Measurements from ENCODE around the gene RCL1.

The RCL1 gene

DNA sequence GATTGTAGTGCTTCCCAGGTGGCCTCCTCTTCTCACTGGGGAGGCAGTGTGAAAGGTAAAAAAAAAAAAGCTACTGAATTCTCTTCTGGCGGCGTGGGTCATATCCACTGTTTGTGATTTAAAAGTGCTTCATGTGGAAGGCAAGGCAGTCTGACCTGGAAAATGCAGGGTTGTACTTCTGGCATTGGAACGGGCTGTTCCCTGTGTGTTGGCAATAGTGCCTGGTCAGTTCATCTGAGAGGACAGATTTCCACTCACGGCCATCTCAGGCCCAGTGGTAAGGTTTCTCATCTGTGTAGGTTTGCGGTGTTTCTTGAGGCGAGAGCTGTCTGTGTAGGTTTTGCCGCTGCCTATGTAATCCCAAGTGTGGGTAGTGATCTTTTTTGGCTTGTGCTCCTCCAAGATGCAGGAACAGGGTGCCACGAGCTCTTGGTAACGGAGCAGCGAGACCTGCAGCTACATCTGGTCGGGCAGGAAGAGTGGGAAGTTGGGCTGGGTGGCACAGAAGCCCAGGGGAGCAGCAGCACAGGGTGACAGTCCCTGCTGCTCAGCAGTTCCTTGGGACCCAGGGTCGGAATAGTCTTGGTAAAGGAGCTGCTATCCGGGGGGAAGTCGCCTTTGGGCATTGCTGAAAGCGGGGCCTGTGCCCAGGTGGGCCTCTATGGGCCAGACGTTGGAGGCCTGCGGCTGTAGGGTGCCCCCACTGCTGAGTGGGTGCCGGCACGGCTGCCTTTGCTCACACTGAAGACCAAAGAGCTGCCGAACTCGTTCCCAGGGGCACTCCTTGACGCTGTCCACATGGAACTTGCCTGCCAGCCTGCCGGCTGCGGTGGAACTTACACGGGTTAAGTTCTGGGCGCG is 11.2 kb downstream of the RCL1 start:
- Histone ChIP-seq H3K4me3 (ENCODE audit: low read length) (no peak overlapping the region), H3K36me3 (ENCODE audit: control insufficient read depth, insufficient read depth, low read length) (no peaks in the 10 kb centered on the region), H3K27me3 (ENCODE audit: control insufficient read depth, insufficient read depth, low read length) (no peaks in the 10 kb centered on the region), H3K9ac (ENCODE audit: low read length) (no peak overlapping the region), H3K27ac (ENCODE audit: low read depth, low read length) (no peak overlapping the region), H3K4me1 (ENCODE audit: control insufficient read depth, insufficient read depth, low read length) (no peaks in the 10 kb centered on the region)

DNA sequence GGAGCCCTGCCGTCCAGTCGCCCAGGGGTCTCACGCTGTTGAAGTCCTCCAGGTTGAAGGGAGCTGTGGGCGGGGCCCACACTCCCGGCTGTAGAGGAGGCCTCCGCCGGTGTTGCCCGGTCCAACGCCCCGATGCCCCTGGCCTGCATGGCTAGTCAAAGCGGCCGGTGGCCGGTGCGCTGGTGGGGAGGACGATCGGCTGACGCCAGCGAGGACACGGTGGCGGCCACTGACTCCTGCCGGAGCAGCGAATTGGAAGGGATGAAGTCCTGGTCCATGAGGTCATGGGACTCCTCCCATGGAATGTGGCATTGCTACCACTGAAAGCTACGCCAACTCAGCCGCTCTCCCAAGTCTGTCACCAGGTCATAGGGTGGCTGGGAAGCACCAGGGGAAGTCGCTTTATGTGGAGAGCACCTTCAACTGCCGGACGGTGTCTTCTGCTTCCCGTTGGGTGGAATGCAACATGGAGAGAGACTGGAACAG is 11.8 kb downstream of the RCL1 start:
- H3K36me3 ChIP-seq (ENCODE audit: control insufficient read depth, insufficient read depth, low read length): no peaks in the 10 kb centered on the region
- no peak overlapping the region for H3K9ac ChIP-seq (ENCODE audit: low read length)
- no peaks in the 10 kb centered on the region for H3K4me1 ChIP-seq (ENCODE audit: control insufficient read depth, insufficient read depth, low read length)
- H3K4me3 ChIP-seq (ENCODE audit: low read length): no peak overlapping the region
- no peaks in the 10 kb centered on the region for H3K27me3 ChIP-seq (ENCODE audit: control insufficient read depth, insufficient read depth, low read length)
- H3K27ac ChIP-seq (ENCODE audit: low read depth, low read length): no peak overlapping the region

GRCh38 chr9:4805191-4805918 is 12.6 kb downstream of the RCL1 start:
- no peaks in the 10 kb centered on the region for H3K4me1 ChIP-seq (ENCODE audit: control insufficient read depth, insufficient read depth, low read length)
- H3K36me3 ChIP-seq (ENCODE audit: control insufficient read depth, insufficient read depth, low read length): no peaks in the 10 kb centered on the region
- no peak overlapping the region for H3K9ac ChIP-seq (ENCODE audit: low read length)
- no peak overlapping the region for H3K27ac ChIP-seq (ENCODE audit: low read depth, low read length)
- H3K4me3 ChIP-seq (ENCODE audit: low read length): no peak overlapping the region
- H3K27me3 ChIP-seq (ENCODE audit: control insufficient read depth, insufficient read depth, low read length): no peaks in the 10 kb centered on the region

- H3K27ac ChIP-seq (ENCODE audit: low read depth, low read length): no peak overlapping the region
- H3K4me3 ChIP-seq (ENCODE audit: low read length): no peak overlapping the region
- no peaks in the 10 kb centered on the region for H3K27me3 ChIP-seq (ENCODE audit: control insufficient read depth, insufficient read depth, low read length)
- H3K36me3 ChIP-seq (ENCODE audit: control insufficient read depth, insufficient read depth, low read length): no peaks in the 10 kb centered on the region
- H3K4me1 ChIP-seq (ENCODE audit: control insufficient read depth, insufficient read depth, low read length): no peaks in the 10 kb centered on the region
- no peak overlapping the region for H3K9ac ChIP-seq (ENCODE audit: low read length)
Measured at GRCh38 chr9:4810565-4810964, 17.8 kb downstream of the RCL1 start.

GRCh38 chr9:4811824-4812223 is 19.1 kb downstream of the RCL1 start:
- Histone ChIP-seq H3K27me3 (ENCODE audit: control insufficient read depth, insufficient read depth, low read length) (no peaks in the 10 kb centered on the region), H3K4me1 (ENCODE audit: control insufficient read depth, insufficient read depth, low read length) (no peaks in the 10 kb centered on the region), H3K9ac (ENCODE audit: low read length) (no peak overlapping the region), H3K36me3 (ENCODE audit: control insufficient read depth, insufficient read depth, low read length) (no peaks in the 10 kb centered on the region), H3K27ac (ENCODE audit: low read depth, low read length) (no peak overlapping the region), H3K4me3 (ENCODE audit: low read length) (no peak overlapping the region)

- Histone ChIP-seq H3K27me3 (ENCODE audit: control insufficient read depth, insufficient read depth, low read length) (no peaks in the 10 kb centered on the region), H3K27ac (ENCODE audit: low read depth, low read length) (no peak overlapping the region), H3K36me3 (ENCODE audit: control insufficient read depth, insufficient read depth, low read length) (no peaks in the 10 kb centered on the region), H3K9ac (ENCODE audit: low read length) (no peak overlapping the region), H3K4me1 (ENCODE audit: control insufficient read depth, insufficient read depth, low read length) (no peaks in the 10 kb centered on the region), H3K4me3 (ENCODE audit: low read length) (no peak overlapping the region)
Measured at GRCh38 chr9:4812858-4813257, 20.1 kb downstream of the RCL1 start.

DNA sequence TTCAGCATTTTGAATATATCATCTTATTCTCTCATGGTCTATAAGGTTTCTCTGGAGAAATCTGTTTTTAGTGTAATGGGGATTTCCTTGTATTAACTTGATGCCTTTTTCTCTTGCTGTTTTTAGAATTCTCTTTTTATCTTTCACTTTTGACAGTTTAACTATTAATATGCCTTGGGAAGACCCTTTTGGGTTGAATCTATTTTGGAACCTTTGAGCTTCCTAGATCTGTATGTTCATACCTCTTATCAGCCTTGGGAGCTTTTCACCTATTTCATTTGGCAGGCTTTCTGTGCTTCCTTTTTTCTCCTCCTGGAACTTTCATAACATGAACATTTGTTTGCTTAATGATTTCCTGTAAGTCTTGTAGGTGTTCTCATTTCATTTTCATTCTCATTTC is 22.2 kb downstream of the RCL1 start:
- no peaks in the 10 kb centered on the region for H3K27me3 ChIP-seq (ENCODE audit: control insufficient read depth, insufficient read depth, low read length)
- H3K4me1 ChIP-seq (ENCODE audit: control insufficient read depth, insufficient read depth, low read length): no peaks in the 10 kb centered on the region
- H3K27ac ChIP-seq (ENCODE audit: low read depth, low read length): no peak overlapping the region

GRCh38 chr9:4815381-4815956 is 22.7 kb downstream of the RCL1 start:
- H3K27ac ChIP-seq (ENCODE audit: low read depth, low read length): no peak overlapping the region

More for the DNA sequence above, 22.2 kb downstream of the RCL1 start:
- no peak overlapping the region for H3K4me3 ChIP-seq (ENCODE audit: low read length)
- no peak overlapping the region for H3K9ac ChIP-seq (ENCODE audit: low read length)
- H3K36me3 ChIP-seq (ENCODE audit: control insufficient read depth, insufficient read depth, low read length): no peaks in the 10 kb centered on the region

DNA sequence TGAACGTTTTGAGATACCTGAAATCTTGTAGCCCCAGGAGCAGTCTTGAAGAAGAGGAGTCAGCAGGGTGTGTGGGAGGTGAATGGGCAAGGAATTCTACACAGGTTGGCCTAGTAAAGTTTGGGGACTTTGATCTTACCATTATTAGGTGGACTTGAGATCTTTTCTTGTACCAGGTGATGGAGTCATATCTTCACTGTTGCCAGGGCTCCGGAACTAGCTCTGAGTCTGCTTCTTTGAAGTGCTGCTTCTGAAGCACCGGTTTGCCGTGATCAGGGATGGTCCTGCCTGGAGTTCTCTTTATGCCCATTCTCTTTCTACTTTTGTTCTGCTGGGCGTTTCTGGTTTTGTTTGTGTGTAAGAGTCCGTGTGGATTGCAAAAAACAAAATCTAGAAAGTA is 27.4 kb downstream of the RCL1 start:
- no peak overlapping the region for H3K9ac ChIP-seq (ENCODE audit: low read length)
- no peaks in the 10 kb centered on the region for H3K4me1 ChIP-seq (ENCODE audit: control insufficient read depth, insufficient read depth, low read length)
- H3K27ac ChIP-seq (ENCODE audit: low read depth, low read length): no peak overlapping the region
- no peaks in the 10 kb centered on the region for H3K36me3 ChIP-seq (ENCODE audit: control insufficient read depth, insufficient read depth, low read length)
- no peaks in the 10 kb centered on the region for H3K27me3 ChIP-seq (ENCODE audit: control insufficient read depth, insufficient read depth, low read length)
- H3K4me3 ChIP-seq (ENCODE audit: low read length): no peak overlapping the region

More at GRCh38 chr9:4815381-4815956, 22.7 kb downstream of the RCL1 start:
- Histone ChIP-seq H3K4me1 (ENCODE audit: control insufficient read depth, insufficient read depth, low read length) (no peaks in the 10 kb centered on the region), H3K4me3 (ENCODE audit: low read length) (no peak overlapping the region), H3K27me3 (ENCODE audit: control insufficient read depth, insufficient read depth, low read length) (no peaks in the 10 kb centered on the region), H3K9ac (ENCODE audit: low read length) (no peak overlapping the region), H3K36me3 (ENCODE audit: control insufficient read depth, insufficient read depth, low read length) (no peaks in the 10 kb centered on the region)

- Histone ChIP-seq H3K4me3 (ENCODE audit: low read length) (no peak overlapping the region), H3K27ac (ENCODE audit: low read depth, low read length) (no peak overlapping the region), H3K36me3 (ENCODE audit: control insufficient read depth, insufficient read depth, low read length) (no peaks in the 10 kb centered on the region)
Measured at GRCh38 chr9:4821133-4821532, 28.4 kb downstream of the RCL1 start.

DNA sequence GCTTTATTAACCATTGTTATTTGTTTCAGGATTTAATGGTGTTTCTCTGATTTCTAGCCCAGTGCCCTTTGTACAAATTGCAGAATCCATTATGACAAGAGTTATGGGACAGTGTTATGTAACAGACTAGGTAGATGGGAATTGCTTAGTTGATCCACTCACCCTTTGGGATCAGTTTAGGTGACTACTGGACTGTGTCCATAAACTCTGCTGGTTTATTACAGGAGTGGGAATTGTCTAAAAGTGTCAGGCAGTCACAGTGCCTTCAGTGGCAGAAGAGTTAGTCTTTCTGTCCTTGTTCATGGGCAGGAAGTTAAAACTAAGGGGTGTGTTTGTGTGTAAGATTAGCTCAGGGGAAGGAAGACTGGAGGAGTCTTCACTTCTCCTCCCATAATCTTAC is 29.3 kb downstream of the RCL1 start:
- H3K4me1 ChIP-seq (ENCODE audit: control insufficient read depth, insufficient read depth, low read length): no peaks in the 10 kb centered on the region
- no peak overlapping the region for H3K9ac ChIP-seq (ENCODE audit: low read length)
- H3K36me3 ChIP-seq (ENCODE audit: control insufficient read depth, insufficient read depth, low read length): no peaks in the 10 kb centered on the region
- H3K4me3 ChIP-seq (ENCODE audit: low read length): no peak overlapping the region
- H3K27ac ChIP-seq (ENCODE audit: low read depth, low read length): no peak overlapping the region
- no peaks in the 10 kb centered on the region for H3K27me3 ChIP-seq (ENCODE audit: control insufficient read depth, insufficient read depth, low read length)

More at GRCh38 chr9:4821133-4821532, 28.4 kb downstream of the RCL1 start:
- Histone ChIP-seq H3K27me3 (ENCODE audit: control insufficient read depth, insufficient read depth, low read length) (no peaks in the 10 kb centered on the region), H3K4me1 (ENCODE audit: control insufficient read depth, insufficient read depth, low read length) (no peaks in the 10 kb centered on the region), H3K9ac (ENCODE audit: low read length) (no peak overlapping the region)

DNA sequence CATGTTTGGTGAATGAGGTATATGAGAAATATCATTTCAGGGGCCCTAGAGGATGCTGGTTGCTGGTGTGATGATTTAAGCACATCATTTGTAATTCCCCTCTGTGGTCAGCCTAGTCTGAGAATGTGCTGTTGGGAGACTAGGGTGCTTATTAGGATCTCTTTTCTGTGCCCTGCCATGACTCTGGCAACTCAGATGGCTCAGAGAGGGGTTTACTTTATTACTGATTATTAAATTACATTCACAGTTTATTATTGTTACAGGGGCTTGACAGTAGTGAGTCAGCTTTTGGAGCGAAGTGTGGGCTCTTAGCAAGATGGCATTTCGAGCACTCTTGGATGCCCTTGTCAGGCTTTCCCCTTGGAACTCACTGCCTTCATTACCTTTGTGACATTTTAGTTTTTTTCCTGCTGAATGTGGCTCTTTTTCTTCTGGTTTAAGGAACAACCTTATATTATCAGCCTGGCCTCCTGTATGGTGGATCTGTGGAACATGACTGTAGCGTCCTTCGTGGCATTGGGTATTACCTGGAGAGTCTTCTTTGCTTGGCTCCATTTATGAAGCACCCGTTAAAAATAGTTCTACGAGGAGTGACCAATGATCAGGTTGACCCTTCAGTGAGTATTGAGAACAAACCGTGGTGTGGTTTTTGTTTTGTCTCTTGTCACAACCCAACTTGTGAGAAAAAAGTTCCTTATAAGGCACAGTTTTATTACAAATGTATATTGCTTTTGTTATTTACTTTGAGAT is 33.8 kb downstream of the RCL1 start:
- H3K36me3 ChIP-seq (ENCODE audit: control insufficient read depth, insufficient read depth, low read length): no peaks in the 10 kb centered on the region
- no peak overlapping the region for H3K27ac ChIP-seq (ENCODE audit: low read depth, low read length)
- H3K27me3 ChIP-seq (ENCODE audit: control insufficient read depth, insufficient read depth, low read length): no peaks in the 10 kb centered on the region

More for the DNA sequence above, 33.8 kb downstream of the RCL1 start:
- Histone ChIP-seq H3K4me3 (ENCODE audit: low read length) (no peak overlapping the region), H3K4me1 (ENCODE audit: control insufficient read depth, insufficient read depth, low read length) (no peaks in the 10 kb centered on the region), H3K9ac (ENCODE audit: low read length) (no peak overlapping the region)

Data from rectal smooth muscle tissue (tissue), 1 donor.